Measurements from ENCODE around the gene LTBR.

The LTBR gene

GRCh38 chr12:6438345-6438744 is 54.4 kb downstream of the LTBR start:
- no peak for FAIRE-seq
- no peak for DNase-seq (ENCODE audit: insufficient read length)
- TF ChIP-seq POLR2A (IDR thresholded peaks at IDR 0.05; ENCODE audit: low read depth, low read length) (no peak), TAF1 (IDR thresholded peaks at IDR 0.05; ENCODE audit: borderline replicate concordance, low read depth, low read length) (no peak), POLR2AphosphoS5 (IDR thresholded peaks at IDR 0.05; ENCODE audit: low read depth, low read length) (no peak)

DNA sequence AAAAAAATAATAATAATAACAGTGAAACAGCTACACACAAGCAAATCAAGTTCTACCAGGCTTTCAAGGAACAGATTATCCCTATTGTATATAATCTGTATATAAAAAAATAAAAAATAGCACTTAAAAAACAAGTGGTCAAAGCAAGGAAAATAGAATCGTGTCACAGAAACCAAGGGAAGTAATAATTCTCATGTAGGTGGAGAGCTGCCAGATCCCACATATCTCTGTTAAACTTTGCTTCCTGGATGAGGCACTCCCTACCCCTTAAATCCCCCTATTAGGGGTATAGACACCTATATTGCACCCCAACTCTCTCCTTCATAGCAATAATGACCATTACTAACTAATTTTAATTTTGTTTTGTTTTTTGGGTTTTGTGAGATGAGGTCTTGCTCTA is 56.4 kb downstream of the LTBR start:
- no peak for FAIRE-seq

More for the DNA sequence above, 56.4 kb downstream of the LTBR start:
- TF ChIP-seq POLR2AphosphoS5 (IDR thresholded peaks at IDR 0.05; ENCODE audit: low read depth, low read length) (no peak), TAF1 (IDR thresholded peaks at IDR 0.05; ENCODE audit: borderline replicate concordance, low read depth, low read length) (no peak), POLR2A (IDR thresholded peaks at IDR 0.05; ENCODE audit: low read depth, low read length) (no peak)
- no peak for DNase-seq (ENCODE audit: insufficient read length)

All from GM12892 (cell line).